Omental fat pad (tissue), 4 donors: ENCODE results near the gene BRICD5. TPM values are rescaled to one million over a fixed set of nuclear protein-coding genes. Genes with fewer than 3 reads are reported as not detected.

ENCODE experiments used
- ATAC-seq: fragments of 150-250 bp; one replicate; pipeline ENCODE4 v1.9.1; 2016; ENCODE audit warnings: mild to moderate bottlenecking, moderate library complexity; ENCODE audit not compliant: low FRiP score
- DNase-seq: peaks from one replicate; pipeline ENCODE4 v3.0.0-alpha.2; 2019; ENCODE audit warnings: low spot score
- CTCF ChIP-seq, 3 donors: fragments of 450-650 bp; IDR thresholded peaks; one replicate each; pipeline ENCODE4 v1.5.1; 2016 to 2017; ENCODE audit warnings: antibody characterized with exemption in 3 of 3, mild to moderate bottlenecking in 3 of 3, moderate library complexity in 2 of 3
- total RNA-seq, 4 donors: library from RNA; depleted of rRNA; stranded (reverse); fragments of >200 nt; gene quantifications; one replicate each; pipeline ENCODE4 v1.1.0, GENCODE V29; 2016

BRICD5 gene
- total RNA-seq, 4 donors from 2014 or later: 1.5 to 10.1 (median 4.3) TPM

GRCh38 chr16:2208308-2208707, 2.4 kb downstream of the BRICD5 start:
- DNase-seq (no peak), ATAC-seq (no peak)
- no peak for TF ChIP-seq CTCF (IDR thresholded peaks at IDR 0.05)

- no peak for TF ChIP-seq CTCF (IDR thresholded peaks at IDR 0.05)
- DNase-seq: no peak
- no peak for ATAC-seq
Observed at GRCh38 chr16:2207872-2208271, 2.8 kb downstream of the BRICD5 start.

- no peak for ATAC-seq
- no peak for TF ChIP-seq CTCF (IDR thresholded peaks at IDR 0.05)
- no peak for DNase-seq
Observed at GRCh38 chr16:2206780-2207433, 3.8 kb downstream of the BRICD5 start.

GRCh38 chr16:2206420-2206779, 4.3 kb downstream of the BRICD5 start:
- TF ChIP-seq CTCF (IDR thresholded peaks at IDR 0.05): no peak
- no peak for DNase-seq
- no peak for ATAC-seq

GRCh38 chr16:2205967-2206313, 4.7 kb downstream of the BRICD5 start:
- ATAC-seq: peak; percentile 15
- DNase-seq: no peak
- TF ChIP-seq CTCF (IDR thresholded peaks at IDR 0.05): no peak

- peak; percentile 91 for ATAC-seq
- DNase-seq: peak; percentile 68
- TF ChIP-seq CTCF (IDR thresholded peaks at IDR 0.05): no peak
Observed at GRCh38 chr16:2205104-2205966, 5.3 kb downstream of the BRICD5 start, which contains the start of gene MLST8. Gene MLST8, plus strand, starts transcription at chr16:2205454. Its CDS starts 632 bp downstream, at chr16:2206086.
